GM12891 (cell line): Measurements from ENCODE around the gene ALG9.
"Not testable (repeated sequence)": the region's sequence is repeated elsewhere in the genome, so short reads cannot be mapped to it uniquely, and the experiment has no call there.

Experiments
- DNase-seq: peaks from one replicate; pipeline ENCODE4 v3.0.0; 2011; ENCODE audit warnings: low spot score; ENCODE audit not compliant: insufficient read length
- FAIRE-seq: peaks from 2 replicates; lab custom pipeline; 2011; peaks lifted over from hg19 to GRCh38; lab: Jason Lieb, UNC
- PAX5 ChIP-seq: IDR thresholded peaks from 2 replicates; pipeline ENCODE4 v1.6.1; 2011; ENCODE audit warnings: low read length, moderate library complexity, mild to moderate bottlenecking; ENCODE audit not compliant: insufficient read depth, severe bottlenecking
- POLR2A ChIP-seq: IDR thresholded peaks from 2 replicates; pipeline ENCODE4 v1.6.1; 2011; ENCODE audit warnings: low read depth, low read length, control low read depth
- POLR2AphosphoS5 ChIP-seq: IDR thresholded peaks from 2 replicates; pipeline ENCODE4 v1.6.1; 2011; ENCODE audit warnings: low read depth, low read length, control low read depth
- POU2F2 ChIP-seq: IDR thresholded peaks from 2 replicates; pipeline ENCODE4 v1.6.1; 2011; ENCODE audit warnings: low read depth, mild to moderate bottlenecking, control low read depth, low read length, moderate library complexity
- SPI1 ChIP-seq: IDR thresholded peaks from 2 replicates; pipeline ENCODE4 v1.6.1; 2011; ENCODE audit warnings: low read depth, low read length, control low read depth
- TAF1 ChIP-seq: IDR thresholded peaks from 2 replicates; pipeline ENCODE4 v1.6.1; 2011; ENCODE audit warnings: low read depth, low read length, control low read depth

ALG9 gene

DNA sequence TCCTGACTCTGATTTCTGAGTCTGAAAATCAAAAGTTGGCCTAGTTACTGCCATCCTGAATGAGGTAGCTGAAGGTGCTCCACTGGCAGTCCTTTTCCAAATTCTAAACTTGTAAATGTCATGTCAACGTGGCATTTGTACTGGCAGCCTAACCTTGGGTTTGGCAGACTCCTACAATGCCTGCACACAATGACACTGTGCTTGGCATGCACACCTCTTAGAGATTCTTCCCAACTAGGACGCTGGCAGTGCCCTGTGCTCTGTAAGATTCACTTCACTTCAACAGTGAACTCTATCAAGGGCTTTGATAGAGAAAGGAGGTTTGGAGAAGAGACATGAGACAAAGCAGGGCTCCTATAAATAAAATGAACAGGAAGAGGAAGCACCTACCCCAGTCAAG, 83.3 kb downstream of the ALG9 start:
- no peak for FAIRE-seq
- no peak for DNase-seq
- TF ChIP-seq POLR2A (no peak), POLR2AphosphoS5 (no peak), SPI1 (no peak), POU2F2 (no peak), PAX5 (no peak), TAF1 (no peak)

DNA sequence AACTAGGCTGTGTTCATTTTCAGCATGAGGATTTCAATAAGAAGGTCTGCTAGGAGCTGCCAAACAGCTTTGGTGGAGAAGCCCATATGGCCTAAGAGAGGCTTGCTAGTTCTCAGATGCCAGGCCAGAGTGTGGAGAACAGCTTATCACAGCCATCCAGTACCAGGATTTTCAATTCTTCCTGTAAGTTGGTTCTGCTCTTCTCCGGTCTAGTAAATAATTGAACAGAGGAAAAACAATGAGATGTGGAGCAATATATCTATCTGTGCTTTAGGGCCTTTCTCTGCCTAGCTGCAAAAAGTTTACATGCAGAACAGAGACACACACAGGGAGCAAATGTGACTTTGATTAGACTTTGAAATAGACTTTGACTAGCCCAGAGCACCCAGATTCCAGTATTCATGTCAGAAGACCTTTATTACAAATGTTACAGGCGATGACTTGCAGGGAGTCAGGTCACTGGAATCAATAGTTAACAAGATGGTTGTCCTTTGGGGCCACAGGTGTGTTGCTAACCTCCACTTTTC, 85.4 kb downstream of the ALG9 start:
- DNase-seq, result no peak
- FAIRE-seq, result no peak
- TF ChIP-seq SPI1 (no peak), POLR2A (no peak), PAX5 (no peak), POLR2AphosphoS5 (no peak), POU2F2 (no peak), TAF1 (no peak)

DNA sequence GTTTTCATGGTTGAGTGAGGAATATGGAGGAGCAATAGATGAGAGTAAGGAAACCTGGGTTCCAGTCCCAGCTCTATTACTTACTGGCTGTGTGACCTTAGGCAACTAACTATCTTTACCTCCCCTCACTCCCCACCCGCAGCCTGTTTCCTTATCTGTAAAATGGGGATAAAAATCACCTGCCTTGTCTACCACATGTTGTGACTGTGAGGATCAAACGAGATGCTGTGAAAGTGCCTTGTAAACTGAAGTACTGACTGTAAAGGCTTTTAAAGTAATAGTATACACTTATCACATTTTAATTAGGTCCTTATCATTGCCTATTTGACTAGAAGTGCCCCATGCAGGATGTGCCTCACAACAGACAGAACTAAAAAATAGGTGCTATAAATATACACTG, 86.3 kb downstream of the ALG9 start:
- no peak for FAIRE-seq
- TF ChIP-seq POU2F2 (no peak), SPI1 (no peak), POLR2A (no peak), TAF1 (no peak)
- DNase-seq, result no peak

DNA sequence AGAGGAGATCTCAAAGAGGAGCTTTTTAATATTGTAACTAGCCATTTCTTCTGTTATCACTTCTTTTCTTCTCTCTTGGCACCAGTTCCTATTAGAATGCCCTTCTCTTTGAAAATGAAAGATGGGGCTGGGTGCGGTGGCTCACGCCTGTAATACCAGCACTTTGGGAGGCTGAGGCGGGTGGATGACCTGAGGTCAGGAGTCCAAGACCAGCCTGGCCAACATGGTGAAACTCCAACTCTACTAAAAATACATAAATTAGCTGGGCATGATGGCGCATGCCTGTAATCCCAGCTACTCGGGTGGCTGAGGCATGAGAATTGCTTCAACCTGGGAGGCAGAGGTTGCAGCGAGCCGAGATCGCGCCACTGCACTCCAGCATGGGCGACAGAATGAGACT, 87.1 kb downstream of the ALG9 start:
- not testable (repeated sequence) for DNase-seq, FAIRE-seq

DNA sequence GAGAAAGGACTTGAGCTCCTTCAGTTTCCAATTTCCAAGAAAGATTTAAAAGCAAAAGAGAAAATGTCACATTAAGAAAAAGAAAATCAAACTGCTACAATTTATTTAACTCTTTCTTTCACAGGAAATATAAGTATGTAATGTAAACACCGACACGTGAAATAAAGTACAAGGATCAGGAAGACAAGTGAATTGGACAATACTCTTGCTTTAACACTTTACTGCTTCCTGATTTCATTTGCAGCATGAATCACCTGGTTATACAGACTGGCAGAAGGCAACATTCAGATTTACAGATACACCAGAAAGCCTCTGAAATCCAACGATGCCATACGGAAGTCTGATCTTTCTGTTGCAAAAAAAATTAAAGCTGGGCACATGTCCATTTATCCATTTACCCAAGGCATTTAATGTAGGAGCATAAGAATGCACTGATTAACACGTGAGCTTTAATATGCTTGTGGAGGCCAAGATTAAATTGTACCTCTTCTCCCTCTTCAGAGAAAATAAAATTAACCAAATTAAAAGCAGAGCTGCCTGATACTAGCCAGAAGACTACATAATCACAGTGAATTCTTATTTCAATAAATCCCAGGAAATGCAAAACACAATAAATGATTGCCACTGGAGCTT, 89.2 kb downstream of the ALG9 start:
- FAIRE-seq, result no peak
- no peak for TF ChIP-seq TAF1
- no peak for TF ChIP-seq SPI1
- TF ChIP-seq POLR2AphosphoS5, result no peak
- TF ChIP-seq POU2F2, result no peak
- no peak for TF ChIP-seq POLR2A
- TF ChIP-seq PAX5, result no peak
- DNase-seq, result no peak

DNA sequence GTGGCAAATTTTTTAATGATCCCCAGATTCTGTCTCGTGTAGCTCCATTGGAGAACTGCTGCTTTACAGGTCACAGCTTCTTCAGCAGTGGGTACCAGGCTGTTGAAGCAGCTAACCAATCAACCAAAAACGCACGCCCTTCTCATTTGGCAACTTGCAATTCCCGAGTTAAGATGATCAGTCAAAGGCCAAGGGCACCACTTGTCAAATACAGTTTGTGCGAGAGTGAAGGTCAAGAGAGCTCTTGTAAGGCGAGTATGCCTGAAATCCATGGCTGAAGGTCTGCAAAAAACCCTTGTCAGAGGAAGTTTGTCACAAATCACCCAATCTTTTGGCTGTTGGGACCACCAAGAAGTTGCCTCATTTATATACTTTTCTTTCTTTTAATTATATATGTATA, 92.3 kb downstream of the ALG9 start:
- TF ChIP-seq SPI1 (no peak), TAF1 (no peak), POLR2AphosphoS5 (no peak), PAX5 (no peak), POLR2A (no peak), POU2F2 (no peak)
- FAIRE-seq (no peak), DNase-seq (no peak)

DNA sequence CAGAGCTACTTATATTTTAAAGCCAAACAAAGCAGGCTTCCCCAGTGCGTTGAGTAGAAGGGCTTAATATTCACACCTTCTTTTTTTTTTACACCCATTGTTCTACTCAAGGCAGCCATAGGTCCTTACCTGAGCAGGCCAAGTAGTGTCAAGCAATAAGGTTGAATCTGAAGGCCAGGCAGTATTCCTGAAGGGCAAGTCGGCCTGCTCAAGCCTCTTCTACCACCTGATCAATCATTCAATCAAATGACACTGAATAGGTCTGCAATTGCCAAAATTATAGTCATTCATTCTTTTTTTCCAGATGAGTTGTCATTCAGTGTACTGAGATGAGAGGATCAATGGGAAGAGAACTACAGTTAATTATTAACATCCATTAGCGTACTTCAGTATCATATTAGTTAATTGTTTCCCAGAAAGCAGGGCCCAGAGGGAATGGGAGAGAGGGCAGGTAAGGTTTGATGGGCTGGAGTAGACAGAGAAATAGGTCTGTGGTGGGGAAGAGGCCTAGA, 93.3 kb downstream of the ALG9 start:
- no peak for FAIRE-seq
- TF ChIP-seq POLR2AphosphoS5 (no peak), SPI1 (no peak), POLR2A (no peak), POU2F2 (no peak), TAF1 (no peak), PAX5 (no peak)

DNA sequence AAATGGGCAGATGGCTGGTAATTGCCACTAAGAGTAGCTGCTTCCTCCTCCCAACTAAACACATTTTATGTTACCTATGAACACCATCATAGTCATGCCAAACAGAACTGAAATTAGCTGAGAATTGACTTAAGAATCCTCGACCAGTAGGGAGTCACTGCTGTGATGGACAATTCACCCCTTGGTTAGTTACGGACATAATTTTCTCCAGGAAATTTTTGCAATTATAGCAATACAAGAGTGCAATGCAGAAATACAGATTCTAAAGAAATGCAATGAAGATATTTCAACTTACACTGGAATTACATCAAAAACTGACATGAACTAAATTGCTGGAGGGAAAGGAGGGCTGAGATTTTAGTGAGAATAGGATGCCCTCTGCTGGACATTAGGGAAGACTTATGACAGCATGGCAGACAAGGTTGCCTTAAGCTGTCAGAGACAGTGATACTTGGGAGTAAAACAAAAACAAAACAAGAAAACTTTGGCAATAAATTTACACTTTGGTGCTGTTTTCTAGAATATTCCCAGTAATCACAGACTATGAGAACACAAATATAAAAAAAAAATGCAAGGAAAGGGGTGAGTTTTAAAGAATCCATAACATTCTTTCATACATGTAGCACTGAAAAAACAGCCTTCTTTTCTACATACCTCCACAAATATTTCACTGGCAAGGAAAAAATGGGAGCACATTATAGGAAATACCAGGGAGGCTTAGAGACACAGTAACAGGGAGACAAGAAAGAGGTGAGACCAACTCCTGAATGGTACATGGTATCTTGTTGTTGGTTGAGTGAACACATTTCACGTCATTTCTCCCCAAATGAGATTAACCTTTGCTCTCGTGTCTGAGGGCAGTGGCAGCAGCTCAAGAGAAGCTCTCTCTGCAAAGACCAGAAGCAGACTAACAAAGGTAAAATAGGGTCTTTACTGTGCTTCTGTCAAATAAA, 94.0 kb downstream of the ALG9 start:
- peak; percentile 93 for FAIRE-seq
- no peak for TF ChIP-seq SPI1
- TF ChIP-seq PAX5, result no peak
- TF ChIP-seq POU2F2, result no peak
- no peak for TF ChIP-seq POLR2AphosphoS5
- TF ChIP-seq TAF1, result no peak
- no peak for TF ChIP-seq POLR2A
- DNase-seq, result no peak

More for the DNA sequence above, 93.3 kb downstream of the ALG9 start:
- DNase-seq, result no peak

DNA sequence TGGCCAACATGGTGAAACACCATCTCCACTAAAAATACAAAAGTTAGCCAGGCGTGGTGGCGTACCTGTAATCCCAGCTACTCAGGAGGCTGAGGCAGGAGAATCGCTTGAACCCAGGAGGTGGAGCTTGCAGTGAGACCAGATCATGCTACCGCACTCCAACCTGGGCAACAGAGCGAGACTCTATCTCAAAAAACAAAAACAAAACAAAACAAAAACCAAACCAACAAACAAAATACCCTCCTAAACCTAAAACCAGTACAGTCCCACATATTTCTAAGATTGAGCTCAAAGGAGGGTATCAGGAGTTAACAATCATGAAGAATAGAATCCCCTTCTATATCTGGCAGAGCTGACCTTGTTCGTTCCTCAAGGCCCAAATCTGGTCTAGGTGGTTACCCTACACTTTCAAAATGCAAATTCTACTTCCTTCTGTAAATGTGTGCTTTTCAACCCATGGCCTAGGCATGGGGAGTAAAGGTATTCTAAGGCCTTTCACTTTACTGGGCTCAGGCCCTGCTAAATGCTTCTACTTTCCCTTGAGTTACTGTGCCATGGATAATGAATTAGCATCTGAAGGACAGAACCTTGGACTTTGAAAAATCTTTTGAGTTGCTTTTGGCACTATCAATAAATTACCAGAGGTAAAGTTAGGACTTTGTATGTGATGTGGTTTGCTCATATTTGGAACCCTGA, 94.8 kb downstream of the ALG9 start:
- TF ChIP-seq POU2F2 (peak; percentile 94), TAF1 (no peak)
- DNase-seq, result peak; percentile 32
- FAIRE-seq, result no peak
